Psoas muscle (tissue), 8 donors: ENCODE results near the gene SETBP1. TPM values are rescaled to one million over a fixed set of nuclear protein-coding genes. Genes with fewer than 3 reads are reported as not detected.

Experiments
- ATAC-seq, 4 donors: fragments of 200-7000 bp; cut with Tn5 transposase; one replicate each; pipeline ENCODE4 v1.9.1; 2020; ENCODE audit warnings: moderate library complexity in 3 of 4, mild to moderate bottlenecking in 2 of 4
- DNase-seq, 2 donors: peaks; one replicate each; pipeline ENCODE4 v3.0.0-alpha.2; 2020
- H3K27ac ChIP-seq: fragments of 200-600 bp; one replicate; pipeline ENCODE4 v1.8.0; 2022
- H3K27me3 ChIP-seq, 3 donors: fragments of 200-600 bp in 1 of 3; one replicate each; pipeline versions ENCODE4 v1.6.1 to v1.8.0; 2013 to 2022; ENCODE audit warnings: low read length in 2 of 3, mild to moderate bottlenecking in 2 of 3, moderate library complexity in 1 of 3; ENCODE audit not compliant: insufficient read depth in 3 of 3
- H3K36me3 ChIP-seq, 2 donors: fragments of 200-600 bp in 1 of 2; one replicate each; pipeline versions ENCODE4 v1.6.1 to v1.8.0; 2013 to 2022; ENCODE audit warnings: low read depth in 1 of 2, mild to moderate bottlenecking in 1 of 2, moderate library complexity in 1 of 2; ENCODE audit not compliant: insufficient read depth in 1 of 2
- H3K4me1 ChIP-seq: fragments of 200-600 bp; one replicate; pipeline ENCODE4 v1.8.0; 2022
- H3K4me3 ChIP-seq: fragments of 200-600 bp; one replicate; pipeline ENCODE4 v1.8.0; 2022; ENCODE audit warnings: mild to moderate bottlenecking
- H3K9me3 ChIP-seq: fragments of 200-600 bp; one replicate; pipeline ENCODE4 v1.8.0; 2022
- WGBS, 3 donors: extraction: QIAGEN DNeasy Blood & Tissue Kit; methylation state at CpG; one replicate each; pipeline versions ENCODE4 v1.1.6 to v1.1.7; 2013; 5-methylcytosine and 5-hydroxymethylcytosine counted together
- intact Hi-C, 2 donors: fragments of 100-400 bp; cut with DNase I; formaldehyde crosslinking; loops; one replicate each; pipeline versions ENCODE4 v1.11.0 to v1.14.2; 2022
- polyA plus RNA-seq, 3 donors: library from polyadenylated mRNA; stranded (reverse); fragments of 200-250 nt; gene quantifications; one replicate each; pipeline ENCODE4 v1.2.3, GENCODE V29; 2013
- total RNA-seq, 4 donors: library from RNA; stranded (reverse); fragmentation: NEBNext Ultra II Directional in 2 of 4; extraction: Animal tissue kit (Norgen Biotek cat#: 25700) in 2 of 4; gene quantifications; one replicate each; pipeline versions ENCODE4 v1.2.1 to v1.2.4, GENCODE V29; 2021 to 2023
- TF ChIP-seq, protein P1 (sequence below): fragments of 200-600 bp; IDR thresholded peaks from one replicate; pipeline ENCODE4 v1.8.0; 2022; ENCODE audit warnings: antibody characterized with exemption
- donor health status: healthy with polysubstance abuse.
- donor health status: DM: no; HTN: no; CAD: no; lungs with moderate emphysema.
- donor health status: Bipolar disorder and iron deficiency.
- donor health status: healthy.
- donor health status: DM: yes; HTN: yes; CAD: no.
- donor health status: DM: no; HTN: no; CAD: no.
- donor health status: DM: no; HTN: no; CAD: no.
- donor health status: DM: yes; HTN: yes; CAD: no.

SETBP1 gene
- total and polyA plus RNA-seq, 7 donors = 0.61 to 21.0 (median 10.5) TPM

DNA sequence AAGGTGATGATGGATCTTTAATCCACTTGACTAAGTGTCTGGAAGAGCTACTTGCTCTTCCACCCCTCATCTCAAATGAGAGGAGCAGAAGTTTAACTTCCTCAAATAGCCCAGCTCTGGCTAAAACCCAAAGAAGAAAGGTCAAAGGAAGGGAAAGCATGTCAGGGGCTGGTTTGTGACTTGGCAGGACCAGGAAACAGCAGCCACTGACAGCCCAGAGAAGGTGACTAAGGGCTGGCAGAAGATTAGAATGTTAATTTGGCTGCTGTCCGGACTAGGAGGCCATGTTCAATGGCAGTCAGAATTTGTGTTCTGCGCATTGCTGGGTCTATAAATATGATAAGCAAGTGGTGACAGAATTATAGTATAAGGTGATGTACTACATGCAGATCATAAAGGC lies 386.2 kb downstream of the SETBP1 start:
- WGBS, 3 donors = 22 to 33% (median 26%) methylated on average over 2 of the region's 2 CpGs
- no peaks in the 10 kb centered on the region for H3K9me3 ChIP-seq
- H3K4me3 ChIP-seq = no peak overlapping the region
- DNase-seq = peak in 1 of 2 donors; percentile 77
- TF ChIP-seq, protein P1, sequence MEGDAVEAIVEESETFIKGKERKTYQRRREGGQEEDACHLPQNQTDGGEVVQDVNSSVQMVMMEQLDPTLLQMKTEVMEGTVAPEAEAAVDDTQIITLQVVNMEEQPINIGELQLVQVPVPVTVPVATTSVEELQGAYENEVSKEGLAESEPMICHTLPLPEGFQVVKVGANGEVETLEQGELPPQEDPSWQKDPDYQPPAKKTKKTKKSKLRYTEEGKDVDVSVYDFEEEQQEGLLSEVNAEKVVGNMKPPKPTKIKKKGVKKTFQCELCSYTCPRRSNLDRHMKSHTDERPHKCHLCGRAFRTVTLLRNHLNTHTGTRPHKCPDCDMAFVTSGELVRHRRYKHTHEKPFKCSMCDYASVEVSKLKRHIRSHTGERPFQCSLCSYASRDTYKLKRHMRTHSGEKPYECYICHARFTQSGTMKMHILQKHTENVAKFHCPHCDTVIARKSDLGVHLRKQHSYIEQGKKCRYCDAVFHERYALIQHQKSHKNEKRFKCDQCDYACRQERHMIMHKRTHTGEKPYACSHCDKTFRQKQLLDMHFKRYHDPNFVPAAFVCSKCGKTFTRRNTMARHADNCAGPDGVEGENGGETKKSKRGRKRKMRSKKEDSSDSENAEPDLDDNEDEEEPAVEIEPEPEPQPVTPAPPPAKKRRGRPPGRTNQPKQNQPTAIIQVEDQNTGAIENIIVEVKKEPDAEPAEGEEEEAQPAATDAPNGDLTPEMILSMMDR = no peak
- intact Hi-C loops = loop anchor here in 1 of 2 donors (10.0 kb wide), 1 partner anchor 382 kb away; the partner anchor contains the start of gene SETBP1
- no peaks in the 10 kb centered on the region for H3K27me3 ChIP-seq
- H3K4me1 ChIP-seq = peaks cover 28% of the 10 kb centered on the region
- peak; percentile 91 to 97 (median 95) for ATAC-seq
- peak overlapping the region; percentile 54 for H3K27ac ChIP-seq
- H3K36me3 ChIP-seq = peaks cover 0 to 3% of the 10 kb centered on the region in 2 donors

DNA sequence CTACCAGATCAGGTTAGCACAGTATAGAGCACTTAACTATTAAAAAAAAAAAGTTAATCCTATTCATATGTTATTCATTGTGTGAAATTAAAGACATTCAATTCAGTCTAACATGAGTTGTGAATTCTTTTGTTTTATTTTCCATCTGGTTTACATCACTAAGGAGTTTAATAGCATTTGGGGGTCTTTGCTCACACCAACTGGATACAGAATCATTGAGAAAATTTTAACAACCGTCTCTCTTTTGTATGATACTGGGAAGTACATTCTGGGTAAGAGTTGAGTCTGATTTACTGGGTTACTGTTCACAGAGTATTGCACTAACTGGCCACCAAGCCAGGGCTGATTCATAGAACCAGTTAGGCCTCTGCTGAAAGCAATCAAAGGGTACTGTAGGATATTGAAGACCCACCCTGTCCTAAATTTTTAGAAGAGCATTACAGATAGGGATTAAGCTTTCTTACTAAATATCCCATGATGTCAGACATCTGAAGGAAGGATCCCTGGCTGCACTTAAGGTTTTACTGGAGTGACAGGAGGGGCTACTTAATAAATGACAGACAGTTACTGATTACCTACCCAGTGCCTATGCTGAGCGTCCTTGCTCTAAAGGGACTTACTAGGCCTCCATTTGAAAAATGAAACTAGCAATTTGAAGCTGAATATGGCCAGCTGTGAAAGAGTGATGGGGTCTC lies 387.9 kb downstream of the SETBP1 start:
- H3K27ac ChIP-seq = no peak overlapping the region
- intact Hi-C loops = loop anchor here in 1 of 2 donors (10.0 kb wide), 1 partner anchor 384 kb away; the partner anchor contains the start of gene SETBP1
- H3K36me3 ChIP-seq = no peaks in the 10 kb centered on the region
- H3K27me3 ChIP-seq = no peaks in the 10 kb centered on the region
- H3K9me3 ChIP-seq = no peaks in the 10 kb centered on the region
- H3K4me1 ChIP-seq = peaks cover 28% of the 10 kb centered on the region
- no peak overlapping the region for H3K4me3 ChIP-seq
- ATAC-seq = peak in 3 of 4 donors; percentile 30 to 60 (median 49)
- WGBS, 3 donors = 92 to 97% (median 94%) methylated on average over 2 of the region's 2 CpGs
- no peak for DNase-seq
- TF ChIP-seq, protein P1 = no peak

DNA sequence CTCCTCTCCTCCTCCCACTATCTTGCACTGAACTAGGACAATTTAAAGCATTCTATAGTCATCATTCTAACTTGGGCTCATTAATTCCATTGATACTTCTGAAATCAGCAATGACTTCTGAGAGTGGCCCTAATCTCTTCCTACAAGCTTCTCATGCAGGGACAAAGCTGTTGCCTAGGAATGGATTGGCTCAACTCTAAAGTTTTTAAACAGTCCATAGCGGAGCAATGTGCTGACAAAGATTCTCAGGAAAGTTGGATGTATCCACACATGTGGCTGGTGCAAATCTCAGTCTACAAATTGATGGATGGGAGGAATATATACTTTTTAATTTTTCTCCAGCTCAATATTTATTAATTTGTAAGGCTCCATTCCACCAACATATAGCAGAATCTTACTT lies 388.9 kb downstream of the SETBP1 start:
- H3K27ac ChIP-seq = no peak overlapping the region
- ATAC-seq (no peak), DNase-seq (no peak)
- H3K27me3 ChIP-seq = no peaks in the 10 kb centered on the region
- no peaks in the 10 kb centered on the region for H3K9me3 ChIP-seq
- peaks cover 24% of the 10 kb centered on the region for H3K4me1 ChIP-seq
- H3K4me3 ChIP-seq = no peak overlapping the region
- intact Hi-C loops = loop anchor here in 1 of 2 donors (10.0 kb wide), 1 partner anchor 385 kb away; the partner anchor contains the start of gene SETBP1
- WGBS, 3 donors = 46 to 57% (median 54%) methylated on average over 1 of the region's 1 CpG
- H3K36me3 ChIP-seq = no peaks in the 10 kb centered on the region
- TF ChIP-seq, protein P1 = no peak

DNA sequence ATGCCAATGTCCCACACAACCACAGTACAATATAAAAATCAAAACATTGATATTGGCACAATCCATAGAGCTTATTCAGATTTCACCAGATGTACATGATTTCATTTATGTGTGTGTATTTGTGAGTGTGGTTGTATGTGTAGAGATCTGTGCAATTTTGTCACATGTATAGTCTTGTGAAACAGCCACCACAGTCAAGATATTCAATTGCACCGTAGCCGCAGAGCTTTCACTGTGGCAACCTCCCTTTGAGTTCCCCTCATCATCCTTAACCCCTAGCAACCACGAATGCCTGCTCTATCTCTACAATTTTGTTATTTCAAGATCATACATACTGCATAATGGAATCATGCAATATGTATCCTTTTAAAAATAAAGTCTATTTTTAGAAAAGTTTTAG lies 391.3 kb downstream of the SETBP1 start:
- no peak overlapping the region for H3K4me3 ChIP-seq
- H3K9me3 ChIP-seq = no peaks in the 10 kb centered on the region
- 57 to 71% (median 61%) methylated on average over 3 of the region's 3 CpGs for WGBS, 3 donors
- peaks cover 12% of the 10 kb centered on the region for H3K4me1 ChIP-seq
- TF ChIP-seq, protein P1 = no peak
- H3K27ac ChIP-seq = no peak overlapping the region
- DNase-seq (no peak), ATAC-seq (peak in 1 of 4 donors; percentile 28)
- H3K27me3 ChIP-seq = no peaks in the 10 kb centered on the region
- intact Hi-C loops = no loop called here
- no peaks in the 10 kb centered on the region for H3K36me3 ChIP-seq
